K562 (cell line): Measurements from ENCODE around the gene SH2D3A. TPM values are rescaled to one million over a fixed set of nuclear protein-coding genes. Genes with fewer than 3 reads are reported as not detected.
"Not testable (repeated sequence)": the region's sequence is repeated elsewhere in the genome, so short reads cannot be mapped to it uniquely, and the experiment has no call there.

Experiments used
- ATAC-seq: fragments of 200-7000 bp; cut with Tn5 transposase; 3 replicates; pipeline ENCODE4 v1.9.1; 2020; ENCODE audit warnings: moderate library complexity
- BruUV-seq: library from RNA; stranded (reverse); fragments of 400-500 nt; replicated peaks from 2 replicates; lab custom pipeline; 2021; lab: Mats Ljungman, UMichigan
- CTCF ChIA-PET: fragments of 300-600 bp; formaldehyde crosslinking; extraction: SDS; loops from one replicate; lab custom pipeline; 2021; ENCODE audit warnings: low intra/inter-chr PET ratio; lab: Yijun Ruan, JAX
- POLR2A ChIA-PET: fragments of 300-600, 350-650 bp; sonication (Branson Sonifier 250); formaldehyde crosslinking; extraction: SDS; loops from one replicate; lab custom pipeline; 2021; ENCODE audit warnings: antibody characterized with exemption, inconsistent platforms; lab: Yijun Ruan, JAX
- DNase-seq, 4 experiments: peaks; one replicate each; pipeline versions ENCODE4 v3.0.0 to v3.0.0-alpha.2; 2011 to 2018; ENCODE audit warnings: low spot score in 3 of 4, mixed read lengths in 3 of 4; ENCODE audit errors: extremely low read depth in 1 of 4
- FAIRE-seq: peaks from 2 replicates; lab custom pipeline; 2011; peaks lifted over from hg19 to GRCh38; lab: Jason Lieb, UNC
- H2AFZ ChIP-seq: 2 replicates; pipeline ENCODE4 v1.6.0; 2011; ENCODE audit warnings: low read depth, low read length, control low read depth, inconsistent platforms
- H3K27ac ChIP-seq: fragments of 200-600 bp; 3 replicates; pipeline ENCODE4 v1.8.0; 2011; ENCODE audit warnings: low read depth, mild to moderate bottlenecking, control low read depth, inconsistent platforms, low read length, moderate library complexity, mixed read lengths; ENCODE audit errors: extremely low read depth
- H3K27me3 ChIP-seq, 2 experiments: fragments of 300-600 bp in 1 of 2; 2 replicates in 1 of 2; 3 replicates in 1 of 2; pipeline versions ENCODE4 v1.6.0 to v1.8.0; 2011; ENCODE audit warnings: inconsistent platforms in 2 of 2, low read length in 2 of 2, mild to moderate bottlenecking in 1 of 2, mixed read lengths in 1 of 2, moderate library complexity in 1 of 2; ENCODE audit not compliant: control insufficient read depth in 2 of 2, insufficient read depth in 2 of 2
- H3K36me3 ChIP-seq: fragments of 300-600 bp; 3 replicates; pipeline ENCODE4 v1.8.0; 2011; ENCODE audit warnings: mild to moderate bottlenecking, low read length, inconsistent platforms; ENCODE audit not compliant: control insufficient read depth, insufficient read depth
- H3K4me1 ChIP-seq, 2 experiments: fragments of 200-600 bp in 1 of 2; replicated peaks in 1 of 2; 2 replicates in 1 of 2; 3 replicates in 1 of 2; pipeline versions ENCODE4 v1.5.1 to v1.8.0; 2011; ENCODE audit warnings: inconsistent platforms in 2 of 2, low read length in 2 of 2, mild to moderate bottlenecking in 1 of 2, mixed read lengths in 1 of 2, moderate library complexity in 1 of 2; ENCODE audit not compliant: control insufficient read depth in 2 of 2, insufficient read depth in 2 of 2
- H3K4me2 ChIP-seq: 2 replicates; pipeline ENCODE4 v1.6.1; 2011; ENCODE audit warnings: low read length, control low read depth, inconsistent platforms, mixed read lengths; ENCODE audit not compliant: insufficient read depth
- H3K4me3 ChIP-seq: fragments of 200-600 bp; sonication (generic), shearing (Covaris generic); 2 replicates; pipeline ENCODE4 v1.5.1; 2016; ENCODE audit warnings: control low read depth, inconsistent platforms
- H3K79me2 ChIP-seq: fragments of 200-600 bp; 3 replicates; pipeline ENCODE4 v1.8.0; 2011; ENCODE audit warnings: low read length, inconsistent platforms; ENCODE audit not compliant: control insufficient read depth, insufficient read depth
- H3K9ac ChIP-seq, 2 experiments: 2 replicates each; pipeline versions ENCODE4 v1.6.0 to v1.6.1; 2011; ENCODE audit warnings: low read depth in 2 of 2, low read length in 2 of 2, control low read depth in 1 of 2, inconsistent platforms in 1 of 2, mild to moderate bottlenecking in 1 of 2, mixed read lengths in 1 of 2; ENCODE audit not compliant: insufficient read depth in 1 of 2
- H3K9me1 ChIP-seq: one replicate; pipeline ENCODE4 v1.6.0; 2011; ENCODE audit warnings: inconsistent platforms, mild to moderate bottlenecking, low read length, moderate library complexity; ENCODE audit not compliant: control insufficient read depth, insufficient read depth
- H3K9me3 ChIP-seq: replicated peaks from 2 replicates; pipeline ENCODE4 v1.5.1; 2011; ENCODE audit warnings: low read depth, low read length, inconsistent platforms; ENCODE audit not compliant: control insufficient read depth, insufficient read depth
- H4K20me1 ChIP-seq: replicated peaks from 2 replicates; pipeline ENCODE4 v1.6.1; 2011; ENCODE audit warnings: low read length, inconsistent platforms, mixed read lengths; ENCODE audit not compliant: control insufficient read depth, insufficient read depth
- CBX3 ChIP-seq, 2 experiments: IDR thresholded peaks; 1 replicate in 1 of 2; 2 replicates in 1 of 2; pipeline ENCODE4 v1.6.1; 2012; ENCODE audit warnings: inconsistent platforms in 2 of 2, low read length in 2 of 2, borderline replicate concordance in 1 of 2, control low read depth in 1 of 2
- HDAC8 ChIP-seq: fragments of 450-650 bp; IDR thresholded peaks from 2 replicates; pipeline ENCODE4 v1.6.1; 2016; ENCODE audit warnings: mild to moderate bottlenecking, missing genetic modification characterization, moderate library complexity, missing compliant biosample characterization
- RBM22 ChIP-seq: fragments of 200-400 bp; formaldehyde crosslinking; IDR thresholded peaks from 2 replicates; pipeline ENCODE4 v1.6.1; 2018; ENCODE audit warnings: low read length, low read depth; ENCODE audit not compliant: poor library complexity, severe bottlenecking
- TFAM ChIP-seq: fragments of 250-450 bp; sonication (Bioruptor Pico); conservative IDR thresholded peaks from 2 replicates; pipeline ENCODE4 v1.5.0; 2021; ENCODE audit warnings: mild to moderate bottlenecking, moderate library complexity
- ZBTB1 ChIP-seq: sonication (generic); formaldehyde crosslinking; IDR thresholded peaks from 2 replicates; pipeline ENCODE4 v1.8.1; 2023; ENCODE audit warnings: missing genetic modification reagents, low read depth, mild to moderate bottlenecking, borderline replicate concordance
- ZNF212 ChIP-seq: fragments of 450-650 bp; formaldehyde crosslinking; IDR thresholded peaks from 2 replicates; pipeline ENCODE4 v1.4.0; 2020; ENCODE audit warnings: mild to moderate bottlenecking
- ZNF436 ChIP-seq: fragments of 250-450, 450-650 bp; sonication (Bioruptor Pico); formaldehyde crosslinking; IDR thresholded peaks from 2 replicates; pipeline ENCODE4 v1.7.0; 2020; ENCODE audit warnings: mild to moderate bottlenecking
- ZNF695 ChIP-seq: fragments of 450-650 bp; formaldehyde crosslinking; IDR thresholded peaks from 2 replicates; pipeline ENCODE4 v1.4.0; 2020; ENCODE audit warnings: mild to moderate bottlenecking, moderate library complexity
- ZNF707 ChIP-seq: fragments of 250-450 bp; sonication (Bioruptor Pico); conservative IDR thresholded peaks from 2 replicates; pipeline ENCODE4 v1.8.0; 2022; ENCODE audit warnings: inconsistent platforms, mild to moderate bottlenecking, moderate library complexity
- WGBS: fragments of 100-300 bp; shearing (Covaris generic); methylation state at CpG from one replicate; pipeline ENCODE4 v1.1.6; 2016; ENCODE audit warnings: low coverage, mixed read lengths; ENCODE audit not compliant: insufficient coverage; ENCODE audit errors: missing lambda C conversion rate; 5-methylcytosine and 5-hydroxymethylcytosine counted together
- in situ Hi-C: fragments of 300-500 bp; cut with MboI; formaldehyde crosslinking; loops from 4 replicates; pipeline ENCODE4 v1.15.0; 2018; ENCODE audit warnings: inconsistent platforms, mixed read lengths
- intact Hi-C: fragments of 100-400 bp; cut with micrococcal nuclease; formaldehyde crosslinking; loops from 2 replicates; pipeline ENCODE4 v1.14.2; 2022
- polyA plus RNA-seq, 8 experiments: library from polyadenylated mRNA; depleted of rRNA in 4 of 8; stranded (reverse) in 5 of 8; unstranded in 3 of 8; fragments of >200 nt; fragmentation: Nextera tagmentation in 2 of 8; fragmentation: Illumina TruSeq in 1 of 8; extraction: Ambion mirVana in 2 of 8; extraction: Trizol in 1 of 8; gene quantifications; 2 replicates each; pipeline versions ENCODE4 v1.2.1 to v1.2.3, GENCODE V29; 2011 to 2014; ENCODE audit warnings: inconsistent platforms in 1 of 8, missing spikeins in 1 of 8
- total RNA-seq, 7 experiments: library from RNA; depleted of rRNA in 6 of 7; stranded (reverse); fragments of >200 nt in 6 of 7; fragmentation: Illumina TruSeq in 2 of 7; extraction: Trizol in 2 of 7; gene quantifications; 2 replicates each; pipeline versions ENCODE4 v1.2.1 to v1.2.3, GENCODE V29; 2011 to 2021; ENCODE audit warnings: low replicate concordance in 1 of 7
- TF ChIP-seq, protein P1 (sequence below): fragments of 450-650 bp; conservative IDR thresholded peaks from 2 replicates; pipeline ENCODE4 v1.6.1; 2016; ENCODE audit warnings: missing genetic modification characterization, low read depth, mild to moderate bottlenecking, control low read depth, missing compliant biosample characterization

Gene SH2D3A
- total and polyA plus RNA-seq, 9 of the 15 experiments (the other 6 are each of a cell fraction or from before 2014, with no cell fraction given) = 0.75 to 26.3 (median 8.9) TPM

DNA sequence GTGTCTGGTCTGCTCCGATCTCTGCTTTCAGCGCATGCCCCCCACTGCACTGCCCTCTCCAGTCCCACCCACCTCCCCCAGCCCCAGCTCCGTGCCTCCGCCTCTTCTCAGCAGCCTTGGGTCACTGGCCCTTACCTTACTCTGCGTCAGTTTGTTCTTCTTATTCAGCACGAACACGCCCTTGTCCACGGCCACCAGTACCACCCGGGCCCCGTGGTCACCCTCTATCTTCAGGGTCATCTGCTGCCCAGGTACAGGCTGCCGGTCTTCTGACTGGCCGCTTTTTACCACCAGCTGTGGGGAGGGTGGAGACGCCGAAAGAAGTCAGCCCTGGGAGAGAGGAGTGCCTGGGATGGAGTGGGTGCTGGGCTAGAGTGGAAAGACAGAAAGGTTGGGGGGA, 57.7 kb downstream of the SH2D3A start:
- ATAC-seq (no peak), FAIRE-seq (no peak), DNase-seq (no peak)
- intact Hi-C loops = no loop called here
- CTCF ChIA-PET = no interaction called here
- in situ Hi-C loops = no loop called here
- peaks cover 0 to 23% of the 10 kb centered on the region in 2 experiments; a peak in 2 of 5 replicates for H3K4me1 ChIP-seq
- BruUV-seq = no TSS peak
- no peak overlapping the region for H3K4me3 ChIP-seq
- POLR2A ChIA-PET = interaction anchor here (0.6 kb wide), 1 partner anchor 8 kb away, joined by 3 read pairs; no protein-coding TSS in a partner anchor
- 4% methylated on average over 13 of the region's 14 CpGs for WGBS
- H2AFZ ChIP-seq = no peak overlapping the region
- H3K9me3 ChIP-seq = no peaks in the 10 kb centered on the region
- H4K20me1 ChIP-seq = 0 out of 2 replicates have a peak, but pooled peaks cover 5% of the 10 kb centered on the region
- no peak overlapping the region for H3K4me2 ChIP-seq
- no peak overlapping the region for H3K9ac ChIP-seq
- no peaks in the 10 kb centered on the region for H3K9me1 ChIP-seq
- H3K36me3 ChIP-seq = no peaks in the 10 kb centered on the region
- no peak for TF ChIP-seq ZNF695
- no peak for TF ChIP-seq ZNF707
- TF ChIP-seq ZNF212 (CRISPR knock-in tag) = no peak
- no peak for TF ChIP-seq HDAC8
- no peak for TF ChIP-seq ZNF436 (CRISPR knock-in tag)
- no peak for TF ChIP-seq RBM22
- TF ChIP-seq, protein P1, sequence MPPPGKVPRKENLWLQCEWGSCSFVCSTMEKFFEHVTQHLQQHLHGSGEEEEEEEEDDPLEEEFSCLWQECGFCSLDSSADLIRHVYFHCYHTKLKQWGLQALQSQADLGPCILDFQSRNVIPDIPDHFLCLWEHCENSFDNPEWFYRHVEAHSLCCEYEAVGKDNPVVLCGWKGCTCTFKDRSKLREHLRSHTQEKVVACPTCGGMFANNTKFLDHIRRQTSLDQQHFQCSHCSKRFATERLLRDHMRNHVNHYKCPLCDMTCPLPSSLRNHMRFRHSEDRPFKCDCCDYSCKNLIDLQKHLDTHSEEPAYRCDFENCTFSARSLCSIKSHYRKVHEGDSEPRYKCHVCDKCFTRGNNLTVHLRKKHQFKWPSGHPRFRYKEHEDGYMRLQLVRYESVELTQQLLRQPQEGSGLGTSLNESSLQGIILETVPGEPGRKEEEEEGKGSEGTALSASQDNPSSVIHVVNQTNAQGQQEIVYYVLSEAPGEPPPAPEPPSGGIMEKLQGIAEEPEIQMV (tag) = no peak
- no peak for TF ChIP-seq ZBTB1 (CRISPR knock-in tag)
- no peak for TF ChIP-seq CBX3 (IDR thresholded peaks at IDR 0.05; ENCODE audit: borderline replicate concordance in 1 of 2, low read length in 2 of 2)
- TF ChIP-seq TFAM (CRISPR knock-in tag) = no peak
- H3K27me3 ChIP-seq = peaks cover 9 to 35% of the 10 kb centered on the region in 2 experiments; a peak in 4 of 5 replicates
- H3K79me2 ChIP-seq = no peaks in the 10 kb centered on the region
- H3K27ac ChIP-seq = no peak overlapping the region

DNA sequence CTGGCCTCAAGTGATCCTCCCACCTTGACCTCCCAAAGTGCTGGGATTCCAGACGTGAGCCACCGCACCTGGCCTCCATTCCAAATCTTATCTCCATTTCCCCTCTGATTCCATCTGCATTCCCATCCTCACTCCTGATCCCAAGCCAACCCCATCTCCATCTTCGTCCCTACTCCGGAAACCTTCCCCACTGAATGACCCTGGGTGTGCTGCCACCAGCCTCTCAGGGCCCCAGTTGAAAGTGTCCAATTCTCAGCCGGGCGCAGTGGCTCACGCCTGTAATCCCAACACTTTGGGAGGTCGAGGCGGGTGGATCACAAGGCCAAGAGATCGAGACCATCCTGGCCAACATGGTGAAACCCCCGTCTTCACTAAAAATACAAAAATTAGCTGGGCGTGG, 58.3 kb downstream of the SH2D3A start:
- intact Hi-C loops, H2AFZ ChIP-seq, H3K9ac ChIP-seq, H3K9me1 ChIP-seq, BruUV-seq, ATAC-seq, FAIRE-seq, POLR2A ChIA-PET, DNase-seq, H3K4me2 ChIP-seq, in situ Hi-C loops, H3K9me3 ChIP-seq, CTCF ChIA-PET, H3K4me3 ChIP-seq, H3K27ac ChIP-seq, H4K20me1 ChIP-seq, H3K79me2 ChIP-seq, H3K36me3 ChIP-seq: not testable (repeated sequence)
- H3K27me3 ChIP-seq = peaks cover 9 to 36% of the 10 kb centered on the region in 2 experiments; a peak in 4 of 5 replicates
- H3K4me1 ChIP-seq = peaks cover 0 to 23% of the 10 kb centered on the region in 2 experiments; a peak in 2 of 5 replicates
- WGBS = 13% methylated on average over 10 of the region's 12 CpGs
